GM12801 (cell line): Measurements from ENCODE around the gene SPIN1.

Experiments
- CTCF ChIP-seq: IDR thresholded peaks from one replicate; pipeline ENCODE4 v1.5.1; 2011; ENCODE audit warnings: control low read depth; ENCODE audit not compliant: insufficient read length; ENCODE audit errors: extremely low read depth

SPIN1 gene

DNA sequence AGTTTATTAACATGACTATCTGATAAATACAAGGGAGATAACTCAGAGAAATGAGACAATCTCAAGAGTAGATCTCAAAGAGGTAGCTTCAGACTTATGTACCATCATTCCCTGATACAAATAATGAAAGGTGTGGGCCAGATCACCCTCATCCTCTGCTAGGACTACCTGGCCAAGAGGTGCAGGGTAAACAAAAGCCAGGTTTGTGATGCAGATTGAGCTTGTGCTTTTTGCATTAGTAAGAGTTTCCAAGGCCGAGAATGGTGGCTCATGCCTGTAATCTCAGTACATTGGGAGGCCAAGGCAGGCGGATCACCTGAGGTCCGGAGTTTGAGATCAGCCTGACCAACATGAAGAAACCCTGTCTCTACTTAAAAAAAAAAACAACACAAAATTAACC lies 8.9 kb upstream of the SPIN1 start:
- TF ChIP-seq CTCF = no peak

DNA sequence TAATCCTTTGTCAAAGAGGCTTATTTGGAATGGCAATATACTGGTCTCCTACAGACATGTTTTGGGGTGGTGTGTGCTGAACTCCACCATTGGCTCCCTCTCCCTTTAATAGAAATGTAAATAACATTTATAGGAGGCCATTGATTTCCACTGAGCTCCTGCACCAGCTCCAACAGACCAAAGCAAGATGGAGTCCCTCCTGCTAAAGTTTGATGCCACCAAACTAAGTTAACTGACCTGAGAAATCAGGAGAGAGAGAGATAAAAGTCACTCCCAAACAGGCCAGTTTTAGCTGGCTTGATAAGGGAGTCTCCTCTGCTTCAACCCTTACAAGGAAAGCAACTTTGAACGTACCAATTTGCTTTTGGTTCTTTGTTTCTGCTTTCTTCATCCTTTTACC lies 8.1 kb upstream of the SPIN1 start:
- TF ChIP-seq CTCF = no peak

DNA sequence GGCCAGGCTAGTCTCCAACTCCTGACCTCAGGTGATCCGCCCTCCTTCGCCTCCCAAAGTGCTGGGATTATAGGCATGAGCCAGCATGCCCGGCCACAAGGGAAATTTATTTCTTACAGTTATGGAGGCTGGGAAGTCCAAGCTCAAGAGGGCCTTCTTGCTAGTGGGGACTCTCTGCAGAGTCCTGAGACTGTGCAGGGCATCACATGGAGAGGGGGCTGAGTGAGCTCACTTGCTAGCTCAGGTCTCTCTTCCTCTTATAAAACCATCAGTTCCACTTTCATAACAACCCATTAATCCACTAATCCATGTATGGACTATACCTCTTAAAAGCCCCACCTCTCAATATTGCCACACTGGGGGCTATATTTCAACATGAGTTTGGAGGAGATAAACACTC lies 5.1 kb upstream of the SPIN1 start:
- no peak for TF ChIP-seq CTCF

GRCh38 chr9:88387036-88387551 lies 1.1 kb upstream of the SPIN1 start:
- TF ChIP-seq CTCF = no peak

GRCh38 chr9:88387552-88388202 lies 567 bp upstream of the SPIN1 start:
- TF ChIP-seq CTCF = no peak

DNA sequence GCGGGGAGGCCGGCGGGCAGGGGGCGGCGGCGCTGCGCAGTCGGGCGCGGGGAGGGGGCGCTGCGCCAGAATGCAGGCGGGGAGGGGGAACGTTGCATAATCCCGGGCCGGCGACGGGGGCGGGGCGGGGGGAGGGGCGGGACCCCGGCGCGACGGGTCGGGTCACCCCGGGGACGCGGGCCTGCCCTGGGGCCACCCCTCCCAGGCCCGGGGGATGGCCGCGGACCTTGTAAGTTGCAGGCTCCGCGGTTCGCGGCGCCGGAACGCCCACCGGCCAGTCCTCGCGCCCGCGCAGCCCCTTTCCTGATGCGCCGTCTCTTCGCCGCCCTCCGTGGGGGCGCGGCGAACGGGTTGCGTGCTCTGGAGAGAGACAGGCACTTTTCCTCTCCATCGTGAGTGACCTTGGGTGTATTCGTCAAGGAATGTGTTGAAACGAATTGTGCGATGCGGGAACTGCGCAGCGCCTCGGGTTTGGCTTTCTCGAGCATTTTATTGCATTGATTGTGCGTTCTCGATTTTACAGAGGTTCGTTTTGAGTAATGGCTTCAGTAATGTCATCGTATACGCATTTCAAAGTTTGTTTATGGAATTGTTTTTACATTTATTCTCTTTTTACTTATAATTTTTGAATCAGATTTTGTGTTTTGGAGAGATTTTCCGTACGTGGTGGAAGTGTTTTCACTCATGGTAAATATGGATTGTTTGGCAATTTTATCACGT lies 802 bp downstream of the SPIN1 start:
- no peak for TF ChIP-seq CTCF

- TF ChIP-seq CTCF = no peak
Observed at GRCh38 chr9:88390371-88390990, 2.2 kb downstream of the SPIN1 start.
